GM21737 (cell line): ENCODE data around the gene UNC5B.

Experiments used
- ATAC-seq: cut with Tn5 transposase; IDR thresholded peaks from one replicate; pipeline ENCODE4 v1.9.1; 2021; ENCODE audit warnings: mild to moderate bottlenecking, moderate library complexity; ENCODE audit not compliant: unreplicated experiment

UNC5B gene

DNA sequence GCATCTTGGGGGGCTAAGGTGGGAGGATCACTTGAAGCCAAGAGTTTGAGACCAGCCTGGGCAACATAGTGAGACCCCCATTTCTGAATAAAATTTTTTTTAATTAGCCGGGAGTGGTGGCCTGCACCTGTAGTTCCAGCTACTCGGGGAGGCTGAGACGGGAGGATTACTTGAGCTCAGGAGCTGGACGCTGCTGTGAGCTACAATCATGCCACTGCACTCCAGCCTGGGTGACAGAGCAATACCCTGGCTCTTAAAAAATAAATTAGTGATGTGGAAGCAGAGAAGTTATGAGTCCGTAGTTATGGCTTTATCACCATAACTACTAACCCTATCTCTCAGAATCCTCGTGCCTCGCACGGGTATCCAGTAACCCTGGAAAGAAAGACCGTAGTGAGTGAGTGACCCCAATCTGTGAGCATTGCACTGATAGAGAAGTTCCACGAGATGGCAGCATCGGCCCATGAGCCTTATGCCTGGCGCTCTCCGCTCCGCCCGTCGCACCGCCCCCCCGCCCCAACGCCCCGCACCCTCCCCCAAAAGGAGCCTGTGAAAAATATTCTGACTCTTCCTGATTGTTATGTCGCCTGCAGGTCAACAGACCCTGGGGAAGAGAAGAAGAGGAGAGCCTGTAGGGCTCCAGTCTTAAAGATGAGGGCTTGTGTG is 101.8 kb downstream of the UNC5B start:
- no peak for ATAC-seq

DNA sequence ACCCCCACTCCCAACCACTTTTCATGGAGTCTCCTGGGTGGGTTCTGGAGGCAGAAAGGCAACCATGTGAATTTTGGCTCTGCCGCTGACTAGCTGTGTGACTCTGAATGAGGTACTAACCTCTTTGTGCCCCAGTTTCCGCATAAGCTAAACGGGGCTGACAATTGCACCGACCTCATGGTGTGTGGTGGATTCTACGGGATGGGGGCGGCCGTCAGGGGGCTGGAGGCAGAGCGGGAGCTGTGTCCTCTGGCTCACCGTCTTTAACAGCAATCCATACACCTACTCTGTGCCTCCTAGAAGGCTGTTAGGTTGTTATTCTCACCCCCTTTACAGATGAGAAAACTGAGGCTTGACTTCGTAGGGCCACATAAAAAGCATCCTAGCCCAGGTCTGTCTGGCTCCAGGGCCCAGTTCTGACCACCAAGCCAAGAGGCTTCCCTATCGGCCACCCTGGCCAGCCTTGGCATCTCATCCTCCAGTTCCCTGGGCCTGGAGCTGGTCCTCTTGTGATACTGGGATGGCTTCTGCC is 102.4 kb downstream of the UNC5B start:
- no peak for ATAC-seq

DNA sequence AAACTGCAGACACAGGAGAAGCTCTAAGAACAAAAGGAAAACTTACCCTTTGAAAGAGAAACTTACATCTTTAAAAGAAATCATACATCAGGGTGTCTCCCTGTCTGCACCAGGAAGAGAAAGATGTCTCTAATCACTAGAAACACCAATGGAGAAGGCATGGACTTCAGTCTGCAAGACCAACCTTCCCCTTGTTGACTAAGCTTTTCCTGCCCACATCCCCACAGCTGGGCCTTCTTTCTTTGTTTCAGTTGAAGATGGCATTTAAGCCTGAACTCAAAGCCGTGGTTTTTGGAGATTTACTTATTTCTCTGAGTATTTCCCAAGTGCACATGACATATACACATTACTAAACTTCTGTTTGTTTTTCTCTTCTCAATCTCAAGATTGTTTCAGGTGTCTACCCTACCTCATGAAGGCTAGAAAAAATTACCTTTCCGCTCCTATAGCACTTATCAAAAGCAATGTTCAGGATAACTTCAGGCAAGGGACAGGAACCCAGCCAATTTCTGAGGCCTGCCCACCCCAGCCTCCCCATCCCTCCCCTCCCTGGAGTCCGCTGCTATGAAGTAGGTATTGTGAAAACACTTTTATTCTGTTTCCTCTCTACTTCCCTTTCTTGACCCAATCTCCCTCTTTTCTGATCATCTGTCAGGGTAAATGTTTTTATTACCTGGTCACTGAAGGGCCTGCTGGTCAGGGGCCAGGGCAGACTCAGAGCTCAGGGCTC is 103.9 kb downstream of the UNC5B start:
- ATAC-seq, result no peak

DNA sequence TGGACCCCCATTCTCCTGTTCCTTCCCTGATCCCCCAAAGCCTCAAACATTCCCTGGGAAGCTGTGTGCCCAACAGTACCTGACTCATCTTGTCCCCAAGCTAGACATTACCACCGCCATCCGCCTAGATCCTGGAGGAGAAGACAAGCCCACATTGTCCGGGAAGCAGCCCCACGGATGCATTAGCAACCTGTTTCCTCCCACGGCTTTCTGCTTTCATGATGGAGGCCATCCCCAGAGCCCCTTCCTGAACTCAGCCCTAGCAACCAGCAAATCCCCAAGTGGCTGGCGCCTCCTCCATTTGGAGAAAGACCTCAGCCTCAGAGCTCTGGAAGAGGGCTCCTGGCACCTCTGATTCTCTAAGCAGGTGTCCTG is 104.4 kb downstream of the UNC5B start:
- no peak for ATAC-seq

DNA sequence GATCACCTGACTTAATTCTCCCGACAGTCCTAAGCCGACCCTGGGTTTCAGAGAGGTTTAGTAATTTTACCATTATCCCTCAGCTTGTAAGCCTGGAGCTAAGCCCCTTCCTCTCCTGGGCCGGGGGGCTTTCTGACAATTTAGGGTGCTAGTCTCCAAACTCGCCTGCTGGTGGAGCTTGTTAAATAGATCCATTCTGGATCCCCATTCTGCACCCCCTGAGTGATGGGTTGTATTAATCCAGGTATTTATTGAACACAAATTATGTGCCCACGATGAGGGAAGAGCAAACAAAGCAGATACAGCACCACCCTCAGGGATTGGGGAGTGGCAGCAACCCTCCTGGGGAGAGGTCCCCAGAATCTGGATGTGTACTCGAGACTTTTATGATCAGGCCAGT is 105.4 kb downstream of the UNC5B start:
- no peak for ATAC-seq

DNA sequence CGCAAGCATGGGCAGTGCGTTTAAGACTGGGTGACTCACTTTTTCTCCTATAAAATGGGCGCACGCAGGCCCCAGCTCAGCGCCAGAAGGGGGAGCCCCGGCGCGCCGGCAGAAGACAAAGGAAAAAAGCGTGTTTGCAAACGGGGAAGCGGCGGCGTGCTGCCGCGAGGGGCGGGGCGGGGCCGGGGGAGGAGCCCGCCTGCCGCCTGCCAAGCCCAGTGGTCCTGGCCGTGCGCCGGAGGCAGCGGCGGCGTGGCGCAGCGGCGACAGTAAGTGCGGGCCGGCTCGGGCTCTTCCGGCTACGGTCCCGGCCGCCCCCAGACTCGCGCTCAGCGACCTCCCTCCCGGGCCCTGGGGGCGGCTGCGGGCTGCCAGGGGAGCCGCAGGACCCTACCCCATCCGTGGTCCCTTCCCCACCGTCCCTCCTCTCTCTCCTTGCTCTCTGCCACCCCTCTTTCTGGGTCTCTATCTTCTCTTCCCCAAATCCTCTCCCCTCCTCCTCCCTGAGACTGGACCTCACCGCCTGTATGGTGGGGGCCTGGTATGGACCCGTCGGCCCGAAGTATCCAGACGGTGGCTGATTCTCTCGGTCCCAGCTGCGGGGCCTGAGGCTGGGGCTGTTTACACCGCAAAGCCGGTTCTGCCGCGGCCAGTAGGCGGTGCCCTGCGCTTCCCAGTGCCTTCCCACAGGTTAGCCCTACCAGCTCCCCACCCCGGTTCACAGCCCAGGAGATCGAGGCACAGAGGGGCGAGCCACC is 106.9 kb downstream of the UNC5B start, which contains the start of gene SLC29A3:
SLC29A3 (plus strand) TSS at position 218 of the 758 bp plus-strand sequence; CDS start at position 269, 51 bp downstream.
- ATAC-seq, result peak; percentile 76

DNA sequence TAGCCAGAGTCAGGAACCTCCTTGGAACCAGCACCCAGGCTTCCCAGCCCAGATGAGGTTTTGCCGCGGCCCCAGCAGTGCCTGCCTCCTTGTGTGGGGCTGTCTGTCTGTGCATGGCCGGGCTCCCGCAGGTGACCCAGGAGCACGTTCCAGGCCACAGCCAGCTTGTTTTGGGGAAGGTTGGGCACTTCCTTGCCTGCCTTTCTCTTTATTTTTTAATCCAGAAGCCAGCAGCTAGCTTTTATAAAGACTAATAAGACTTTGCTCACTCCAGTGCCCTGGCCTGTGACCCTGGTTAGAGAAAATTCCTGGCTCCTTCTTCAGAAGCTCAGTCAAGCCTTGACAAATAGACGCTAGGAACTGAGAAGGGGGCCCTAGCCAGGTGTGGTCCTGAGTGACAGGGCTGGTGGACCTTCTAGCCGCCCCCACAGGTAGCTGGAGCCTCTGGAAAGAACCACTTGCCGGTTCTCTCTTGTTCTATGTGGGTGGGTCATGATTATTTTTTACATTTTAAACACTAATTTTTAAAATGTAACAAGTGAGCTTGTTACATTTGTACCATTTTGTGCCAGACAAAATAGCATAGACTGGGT is 107.5 kb downstream of the UNC5B start:
- no peak for ATAC-seq

DNA sequence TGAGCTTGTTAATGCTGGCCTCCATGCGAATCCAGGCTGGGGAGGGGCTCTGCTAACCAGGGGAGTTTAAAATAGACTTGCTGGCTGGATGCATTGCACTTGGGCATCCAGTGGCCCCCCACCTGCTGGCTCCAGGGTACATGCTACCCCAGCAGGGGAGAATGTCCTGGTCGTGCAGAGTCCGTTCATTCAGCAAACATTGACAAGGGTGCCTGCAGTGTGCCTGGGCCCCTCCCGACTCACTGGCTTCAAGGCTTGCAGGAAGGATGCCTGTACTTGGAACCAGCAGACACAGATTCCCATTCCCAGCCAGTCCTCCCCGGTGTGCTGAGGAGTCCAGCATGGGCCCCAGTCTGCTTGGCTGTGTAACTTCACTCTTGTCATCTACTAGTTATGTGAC is 108.2 kb downstream of the UNC5B start:
- ATAC-seq, result no peak

DNA sequence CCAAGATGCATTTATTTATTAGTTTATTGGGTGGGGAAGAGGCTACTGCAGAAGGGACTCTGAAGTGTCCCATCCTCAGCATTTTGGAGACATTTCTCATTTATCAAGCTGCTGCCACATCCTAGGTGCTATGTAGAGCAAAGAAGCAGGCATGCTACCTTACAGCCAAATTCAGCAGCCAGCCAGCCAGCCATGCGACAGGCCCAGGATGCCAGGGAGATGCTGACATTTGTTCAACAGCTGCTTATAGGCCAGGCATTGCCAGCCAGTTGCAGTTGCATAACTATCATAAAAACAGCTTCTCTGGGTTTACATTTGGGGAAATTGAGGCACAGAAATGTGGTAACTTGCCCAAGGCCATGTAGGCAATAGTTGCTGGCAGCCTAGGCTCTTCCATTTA is 109.0 kb downstream of the UNC5B start:
- no peak for ATAC-seq

DNA sequence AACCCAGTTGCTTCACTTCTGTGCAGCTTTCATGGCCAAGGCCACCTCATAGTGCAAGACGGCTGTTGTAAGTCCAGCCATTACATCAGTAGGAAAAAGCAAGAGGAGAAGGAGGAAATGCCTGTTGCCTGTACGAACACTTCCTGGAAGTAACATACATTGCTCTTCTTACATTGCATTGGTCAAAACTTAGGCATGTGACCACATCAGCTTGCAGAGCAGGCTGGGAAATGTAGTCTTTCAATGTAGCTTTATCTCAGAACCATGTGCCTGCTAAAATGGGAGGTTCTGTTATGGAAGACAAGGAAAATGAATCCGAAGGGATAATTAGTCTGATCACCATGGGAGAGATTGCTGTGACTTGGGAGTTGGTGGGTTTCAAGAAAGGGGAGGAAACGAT is 111.0 kb downstream of the UNC5B start:
- no peak for ATAC-seq

DNA sequence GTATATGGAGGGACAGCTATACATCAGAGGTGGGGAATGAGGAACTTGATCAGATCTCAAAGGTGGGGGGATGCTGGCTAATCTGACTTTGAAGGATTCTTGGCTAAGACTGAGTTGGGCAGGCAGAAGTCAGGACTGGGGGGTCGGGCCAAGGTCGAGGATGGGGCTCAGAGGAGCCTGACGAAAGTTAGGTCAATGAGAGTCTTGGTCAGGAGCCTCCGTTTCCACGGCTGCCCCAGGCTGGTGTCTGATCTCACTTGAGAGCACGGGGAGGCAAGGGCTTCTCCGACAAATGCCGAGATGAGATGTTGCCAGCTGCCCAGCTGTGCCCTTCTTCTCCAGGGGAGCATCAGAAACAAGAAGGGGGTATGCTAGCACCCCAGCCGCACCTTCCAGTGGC is 112.4 kb downstream of the UNC5B start:
- no peak for ATAC-seq

DNA sequence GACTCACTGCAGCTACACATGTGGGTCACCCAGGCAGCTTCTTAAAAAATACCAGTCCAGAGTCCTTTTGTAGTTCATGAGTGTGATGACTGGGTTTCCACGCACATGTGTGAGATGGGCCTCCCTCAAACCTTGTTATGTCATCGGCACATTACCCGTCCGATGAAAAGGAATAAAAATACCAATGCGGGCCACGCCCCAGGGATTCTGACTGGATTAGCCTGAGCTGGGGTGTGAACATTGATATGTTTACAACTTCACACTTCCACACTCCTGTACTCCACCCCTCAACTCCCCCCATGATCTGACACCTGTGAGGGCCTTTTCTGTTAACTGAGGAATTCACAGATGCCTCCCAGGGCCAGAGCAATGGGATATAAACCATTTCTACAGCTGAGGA is 112.9 kb downstream of the UNC5B start:
- ATAC-seq, result no peak

DNA sequence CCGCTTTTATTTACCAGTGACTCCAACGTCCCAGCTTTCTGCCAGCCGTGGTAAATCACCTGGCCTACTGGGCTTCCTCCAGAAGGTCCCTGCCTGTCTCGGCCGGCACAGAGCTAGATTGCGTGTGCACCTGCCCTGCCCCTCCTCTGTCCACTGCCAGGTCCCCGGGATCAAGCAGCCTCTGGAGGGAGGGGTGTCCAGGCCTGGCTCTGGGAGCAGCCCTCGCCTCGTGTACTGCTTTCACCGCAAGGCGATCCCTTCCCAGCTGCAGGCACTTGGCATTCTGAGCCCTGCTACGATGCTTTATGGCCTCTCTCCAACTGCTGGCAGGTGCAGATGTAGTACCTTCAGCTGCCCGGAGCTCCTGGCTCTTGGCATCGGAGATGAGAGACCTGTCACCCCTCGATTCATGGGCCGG is 114.1 kb downstream of the UNC5B start:
- ATAC-seq, result no peak

DNA sequence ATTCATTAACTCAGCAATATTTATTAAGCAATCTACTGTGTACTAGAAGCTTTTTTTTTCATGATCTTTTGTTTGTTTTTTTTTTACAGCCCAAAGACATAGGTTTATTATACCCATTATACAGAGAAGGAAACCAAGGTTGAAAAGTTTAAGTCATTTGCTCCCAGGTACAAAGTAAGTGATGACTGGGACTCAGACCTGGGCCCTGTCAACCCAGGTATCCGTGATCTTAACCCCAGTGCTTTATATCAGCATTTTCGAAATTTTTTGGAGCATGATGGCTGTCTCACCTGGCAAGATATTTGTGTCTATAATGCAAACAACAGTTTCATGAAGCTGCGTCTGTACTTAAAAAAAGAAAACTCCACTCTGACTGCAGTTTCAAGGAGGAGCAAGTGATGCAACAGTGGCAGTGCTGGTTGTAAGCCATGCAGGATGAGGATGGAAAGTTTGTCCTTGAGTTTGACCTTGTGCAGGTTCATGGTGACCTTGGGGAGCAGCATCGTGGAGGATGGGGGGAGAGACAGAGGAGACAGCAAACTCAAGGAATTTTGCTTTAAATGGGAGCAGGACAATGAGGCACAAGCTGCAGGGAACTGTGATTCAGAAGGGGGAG is 118.5 kb downstream of the UNC5B start:
- ATAC-seq, result no peak

DNA sequence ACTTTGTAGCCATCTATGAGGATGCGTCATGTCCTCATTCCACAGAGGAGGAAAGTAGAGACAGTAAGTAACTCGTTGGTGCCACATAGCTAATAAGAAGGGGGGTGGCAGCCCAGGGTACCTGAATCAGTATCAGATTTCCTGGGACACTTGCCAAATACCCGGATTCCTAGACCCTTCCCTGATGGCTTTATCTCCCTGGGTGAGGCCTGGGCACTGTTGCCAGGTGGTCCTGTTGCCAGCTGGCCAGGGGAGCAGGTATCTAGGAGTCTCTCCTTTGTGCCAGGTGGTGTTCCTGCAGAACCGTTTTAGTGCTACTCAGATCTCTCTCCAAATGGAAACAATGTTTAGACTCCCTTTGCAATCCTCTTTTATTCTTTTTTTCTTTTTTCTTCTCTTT is 119.4 kb downstream of the UNC5B start:
- no peak for ATAC-seq

DNA sequence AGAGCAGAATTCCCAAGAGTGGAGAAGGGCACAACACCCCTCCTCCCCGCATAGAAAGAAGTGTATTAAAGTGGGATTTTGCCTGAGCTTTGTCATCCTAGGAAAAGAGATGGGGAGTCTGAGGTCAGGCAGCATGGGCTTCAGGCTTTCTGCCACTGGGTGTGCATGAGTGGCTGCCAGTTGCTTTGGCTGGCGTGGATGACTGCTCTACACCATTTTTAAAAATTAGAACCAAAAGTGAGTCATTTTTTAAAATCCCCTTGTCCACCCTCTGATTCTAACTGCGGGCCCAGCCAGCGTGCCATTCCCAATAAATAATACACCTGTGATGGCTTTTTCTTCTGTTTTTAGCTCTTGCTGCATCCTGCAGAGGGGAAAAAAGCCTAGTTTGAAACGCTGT is 120.1 kb downstream of the UNC5B start:
- ATAC-seq, result no peak

DNA sequence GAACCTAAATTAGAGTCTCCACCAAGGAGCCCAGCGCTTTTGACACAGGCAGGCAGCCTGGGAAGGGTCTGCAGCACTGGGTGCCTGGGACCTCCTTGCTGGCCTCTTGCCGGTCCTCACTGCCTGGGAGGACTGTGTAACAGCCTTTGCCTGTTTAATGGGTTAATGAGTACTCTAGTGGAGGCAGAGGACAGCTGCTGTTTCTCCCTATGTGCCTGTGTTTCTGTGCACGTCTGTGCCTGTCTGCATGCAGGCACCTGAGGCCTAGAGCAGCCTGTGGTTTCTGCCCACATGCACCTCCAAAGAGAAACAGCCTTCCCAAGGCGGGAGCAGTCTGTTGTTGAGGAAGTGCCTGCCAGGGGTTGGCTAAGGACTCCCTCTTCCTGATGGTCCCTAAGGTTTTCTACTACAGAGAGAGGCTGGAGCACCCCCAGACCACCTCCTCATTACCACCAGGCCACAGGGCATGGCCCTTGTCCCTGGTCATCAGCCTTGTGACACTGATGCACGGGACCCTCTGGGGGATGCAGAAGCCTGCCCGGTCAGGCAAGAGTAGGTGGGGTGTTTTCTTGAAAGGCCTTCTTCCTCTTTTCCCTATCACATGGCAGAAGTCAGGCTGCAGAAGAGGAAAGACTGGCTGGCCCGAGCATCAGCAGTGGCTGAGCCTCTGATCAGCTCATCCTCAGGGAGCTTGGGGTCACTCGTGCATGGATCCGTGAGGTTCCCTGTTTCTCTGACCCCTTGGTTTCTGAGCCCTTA is 120.9 kb downstream of the UNC5B start:
- no peak for ATAC-seq

DNA sequence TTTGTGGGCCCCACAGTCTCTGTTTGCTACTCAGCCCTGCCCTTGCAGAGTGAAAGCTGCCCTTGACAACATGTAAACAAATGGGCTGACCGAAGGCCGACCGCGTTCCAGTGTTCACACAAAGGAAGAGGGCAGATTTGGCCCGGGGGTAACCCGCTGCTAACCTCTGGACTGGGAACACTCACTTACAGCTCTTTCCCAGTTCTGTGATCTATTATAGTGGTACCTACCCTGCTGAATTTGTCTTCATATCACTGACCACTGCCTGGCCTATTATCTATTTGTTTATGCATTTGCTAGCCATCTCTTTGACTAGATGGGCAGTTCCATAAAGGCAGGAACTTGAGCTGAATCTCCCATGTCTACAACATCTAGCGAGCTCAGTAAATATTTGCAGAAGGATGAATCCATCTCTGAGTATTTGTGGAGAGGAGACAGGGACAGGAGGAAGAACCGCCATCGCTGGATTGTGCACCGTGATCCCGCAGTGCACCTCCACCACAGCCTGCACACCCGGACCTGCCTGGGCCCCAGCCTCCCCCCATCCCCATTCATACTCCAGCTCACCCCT is 121.9 kb downstream of the UNC5B start:
- ATAC-seq, result no peak

DNA sequence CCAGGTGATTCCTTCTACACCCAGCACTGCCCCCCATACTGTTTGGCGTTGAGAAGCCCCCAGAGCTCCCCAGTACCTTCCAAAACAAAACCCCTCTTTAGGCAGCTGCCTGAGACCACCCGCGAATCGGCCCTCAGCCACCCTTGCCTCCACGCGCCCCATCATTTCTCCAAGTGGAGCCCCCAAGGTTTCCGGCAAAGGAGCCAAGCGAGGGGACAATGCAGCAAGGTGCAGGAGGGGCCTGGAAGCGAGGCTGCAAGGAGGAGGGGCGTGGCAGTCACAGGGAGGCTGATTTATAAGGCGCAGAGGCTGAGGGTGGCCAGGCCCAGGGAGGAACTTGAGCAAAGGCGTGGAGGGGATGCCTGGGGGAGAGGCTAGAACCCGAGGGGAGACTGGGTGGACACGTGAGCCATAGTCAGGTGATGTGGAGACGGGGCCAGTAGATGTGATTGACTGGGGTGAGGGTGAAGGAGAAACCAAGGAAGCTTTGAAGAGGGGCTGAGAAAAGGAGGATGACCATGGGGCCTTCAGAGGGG is 122.9 kb downstream of the UNC5B start:
- ATAC-seq, result no peak

DNA sequence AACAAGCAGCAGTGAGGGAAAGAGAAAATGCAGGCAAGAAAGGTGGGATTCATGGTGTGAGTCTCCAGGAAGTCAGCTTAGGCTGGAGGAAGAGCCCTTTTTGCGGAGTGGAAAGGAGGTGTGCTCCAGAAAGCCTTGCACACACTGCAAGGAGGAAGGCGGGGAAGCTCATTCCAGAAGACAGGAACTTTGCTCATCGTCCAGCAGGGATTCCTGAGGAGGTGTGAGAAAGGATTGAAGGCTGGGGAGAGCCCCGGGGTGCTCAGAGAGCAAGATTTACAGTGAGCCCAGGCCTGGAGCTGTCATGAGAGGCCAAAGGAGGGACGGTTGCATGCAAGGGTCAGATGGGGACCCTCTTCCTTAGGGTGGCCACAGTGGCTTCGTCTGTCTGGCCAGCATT is 124.3 kb downstream of the UNC5B start:
- ATAC-seq, result no peak
